Daoy (cell line): ENCODE measurements around the gene FBXO36. TPM values are rescaled to one million over a fixed set of nuclear protein-coding genes. Genes with fewer than 3 reads are reported as not detected.
A peak's percentile ranks its signal among the peaks of the same experiment; 100 is the strongest.
"Not testable (repeated sequence)": the region's sequence is repeated elsewhere in the genome, so short reads cannot be mapped to it uniquely, and the experiment has no call there.

Experiments
- DNase-seq: peaks from one replicate; pipeline ENCODE4 v3.0.0-alpha.2; 2015; ENCODE audit warnings: low read depth
- total RNA-seq: library from RNA; depleted of rRNA; stranded (reverse); fragments of >200 nt; shearing (Covaris generic); gene quantifications from 2 replicates; pipeline ENCODE4 v1.2.3, GENCODE V29; 2014

FBXO36 gene
- total RNA-seq, 1 experiment from 2014 or later = 6.2 TPM

DNA sequence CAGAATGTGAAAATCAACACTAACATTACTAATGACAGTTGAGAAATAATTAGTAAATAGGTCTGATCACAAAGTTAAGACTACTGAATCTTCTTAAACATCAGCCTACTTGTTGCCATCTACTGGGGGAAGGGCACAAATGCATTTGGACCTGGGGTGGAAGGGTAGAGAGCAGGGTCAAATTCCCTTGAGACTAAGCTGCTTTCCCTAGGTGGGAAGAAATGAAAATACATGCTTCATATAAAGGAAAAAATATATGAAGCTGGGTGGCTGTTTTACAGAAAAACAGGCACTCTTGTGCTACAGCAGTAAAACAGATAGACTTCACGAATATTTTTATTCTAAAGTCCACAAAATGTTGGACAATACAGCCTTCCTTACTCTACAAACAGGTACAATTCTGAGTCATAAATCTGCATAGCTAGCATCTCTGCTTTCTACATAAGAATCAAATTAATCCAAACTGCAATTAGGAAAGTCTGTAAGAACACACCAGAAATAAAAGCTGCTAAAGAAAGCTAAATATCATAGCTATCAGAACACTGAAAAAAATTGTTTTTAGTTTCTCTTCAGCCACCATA is 11.4 kb upstream of the FBXO36 start:
- no peak for DNase-seq

DNA sequence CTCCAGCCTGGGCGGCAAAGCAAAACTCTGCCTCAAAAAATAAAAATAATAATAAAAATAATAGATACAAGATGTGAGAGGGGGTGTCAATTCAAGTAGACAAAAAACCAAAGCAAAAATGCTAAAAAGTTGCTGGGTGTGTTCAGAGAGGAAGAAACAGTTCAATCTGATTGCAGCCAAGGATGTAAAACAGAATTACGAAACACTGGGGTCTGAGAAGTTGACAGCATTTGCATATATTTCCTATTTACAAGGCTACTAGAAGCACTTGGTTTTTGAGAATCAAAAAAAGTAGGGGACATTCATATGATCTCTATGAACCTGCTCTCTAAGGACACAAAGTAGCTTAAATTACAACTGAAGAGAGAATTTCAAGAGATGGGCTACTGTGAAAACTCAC is 8.1 kb upstream of the FBXO36 start:
- DNase-seq = no peak

DNA sequence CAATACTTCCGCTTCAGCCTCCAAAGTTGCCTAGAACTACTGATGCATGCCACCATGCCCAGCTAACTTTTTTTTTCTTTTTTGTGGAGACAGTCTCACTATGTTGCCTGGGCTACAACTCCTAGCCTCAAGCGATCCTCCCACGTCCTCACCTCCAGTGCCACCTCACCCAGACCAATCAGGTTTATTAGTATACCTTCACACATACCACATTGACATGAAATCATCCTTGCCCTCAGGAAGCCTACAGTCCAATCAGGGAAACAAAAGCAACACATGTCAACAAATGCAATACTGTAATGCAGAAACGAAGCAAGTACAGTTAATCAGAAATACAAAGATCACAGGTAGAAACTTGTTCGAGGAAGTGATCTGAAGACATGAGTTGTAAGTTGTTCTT is 4.5 kb upstream of the FBXO36 start:
- no peak for DNase-seq

GRCh38 chr2:229920011-229920641 is 2.2 kb upstream of the FBXO36 start:
- no peak for DNase-seq

DNA sequence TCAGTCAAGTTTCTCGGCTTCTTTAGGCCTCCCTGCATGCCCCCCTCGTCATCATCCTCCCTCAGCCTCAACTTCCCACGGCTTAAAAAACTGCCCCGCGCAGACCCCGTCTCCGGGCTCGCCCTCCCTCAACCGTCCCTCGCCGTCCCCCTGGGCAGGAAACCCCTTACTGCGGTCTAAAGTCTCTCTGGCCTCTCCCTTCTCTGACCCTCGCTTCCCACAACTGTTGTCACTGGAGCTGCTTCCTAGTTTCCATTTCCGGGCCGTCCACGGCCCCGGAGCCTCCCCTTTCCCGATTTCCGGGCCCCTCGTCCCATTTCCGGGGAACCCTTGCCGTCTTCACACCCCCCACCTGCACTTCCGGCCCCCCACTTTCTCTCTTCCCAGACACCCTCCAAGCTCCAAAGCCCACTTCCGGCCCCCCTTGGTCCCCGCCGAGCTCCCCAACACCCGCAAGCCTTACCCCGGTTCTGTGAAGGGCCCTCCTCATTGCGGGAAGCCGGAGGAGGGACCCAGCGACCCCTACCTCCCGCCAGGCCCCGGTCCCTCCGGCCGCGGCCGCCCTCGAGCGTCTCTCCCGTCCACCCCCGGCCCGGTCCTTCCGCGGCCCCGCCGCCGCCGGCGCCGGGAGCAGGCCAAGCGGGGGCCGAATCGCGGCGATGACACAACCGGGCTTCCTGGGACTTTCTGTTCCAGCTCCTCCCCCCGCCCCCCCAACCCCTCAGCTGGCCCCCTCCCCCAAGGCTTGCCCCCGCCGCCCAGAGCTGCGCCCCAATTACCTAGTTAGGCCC is 1.0 kb upstream of the FBXO36 start:
- DNase-seq = peak; percentile 67

DNA sequence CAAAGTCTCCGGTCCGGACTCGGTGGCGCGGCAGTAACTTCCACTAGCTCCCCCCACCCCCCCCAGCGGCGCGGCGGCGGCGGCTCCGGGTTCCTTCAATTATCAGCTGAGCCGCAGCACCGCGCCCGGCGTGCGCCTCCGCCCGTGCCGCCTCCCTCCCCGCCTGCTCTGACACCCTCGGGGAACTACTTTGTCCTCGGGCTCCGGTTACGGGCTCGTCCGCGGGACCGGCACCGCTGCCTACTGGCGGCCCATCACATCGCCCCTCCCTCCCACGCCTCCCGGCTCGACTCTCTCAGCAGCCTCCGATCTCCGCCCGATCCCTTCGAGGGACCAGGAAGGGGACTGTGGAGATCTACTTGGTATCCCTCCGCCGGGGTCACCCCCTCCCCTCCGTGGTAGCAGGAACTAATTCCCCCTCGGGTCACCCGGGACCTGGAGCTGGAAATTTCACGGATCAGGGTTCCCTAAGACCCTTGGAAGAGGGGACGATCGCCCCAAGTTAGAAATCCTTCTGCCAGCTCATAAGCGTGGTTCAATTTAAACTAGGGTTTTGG is 333 bp upstream of the FBXO36 start, which contains the start of gene TRIP12:
TRIP12 (minus strand) TSS at position 118 of the 557 bp plus-strand sequence. CDS start 41,930 bp downstream, outside the sequence.
- DNase-seq = peak; percentile 93

DNA sequence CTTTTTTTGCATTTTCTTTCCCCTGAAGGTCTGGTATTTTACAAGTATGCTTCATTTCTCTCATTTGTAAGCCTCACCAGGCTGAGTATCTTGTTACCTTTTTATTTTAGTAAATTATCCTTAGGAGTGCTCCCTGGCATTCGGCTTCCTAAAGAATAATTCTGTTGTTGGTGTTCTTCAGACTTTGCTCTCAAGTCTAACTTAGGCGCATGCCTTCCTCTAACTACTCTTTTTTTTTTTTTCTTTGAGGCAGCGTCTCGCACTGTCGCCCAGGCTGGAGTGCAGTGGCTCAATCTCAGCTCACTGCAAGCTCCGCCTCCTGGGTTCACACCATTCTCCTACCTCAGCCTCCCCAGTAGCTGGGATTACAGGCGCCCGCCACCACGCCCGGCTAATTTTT is 2.2 kb downstream of the FBXO36 start:
- not testable (repeated sequence) for DNase-seq

GRCh38 chr2:229925201-229925600 is 2.9 kb downstream of the FBXO36 start:
- no peak for DNase-seq

DNA sequence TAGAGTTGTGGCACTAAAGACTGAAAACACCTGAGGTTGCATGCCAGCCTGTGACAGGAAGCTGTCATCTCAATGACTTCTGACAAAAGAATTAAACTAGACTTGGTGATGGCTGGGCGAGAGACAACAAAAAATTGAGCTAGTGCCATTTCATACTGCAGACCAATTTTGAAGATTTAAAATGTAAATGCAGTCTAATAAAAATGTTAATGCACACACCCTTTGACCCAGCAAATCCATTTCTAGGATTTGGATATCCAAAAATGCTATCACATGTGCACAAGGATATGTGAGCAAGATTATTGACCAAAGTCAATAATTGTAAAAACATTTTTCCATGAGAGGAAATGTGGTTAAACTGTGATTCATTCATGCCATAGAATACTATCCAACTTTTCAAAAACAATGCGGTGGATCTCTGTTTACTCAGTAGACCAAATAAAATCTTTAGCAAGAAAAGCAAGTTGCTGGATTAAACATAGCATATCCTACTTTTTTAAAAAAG is 5.6 kb downstream of the FBXO36 start:
- DNase-seq = no peak

- DNase-seq = no peak
Measured at GRCh38 chr2:229930656-229931055, 8.4 kb downstream of the FBXO36 start.

DNA sequence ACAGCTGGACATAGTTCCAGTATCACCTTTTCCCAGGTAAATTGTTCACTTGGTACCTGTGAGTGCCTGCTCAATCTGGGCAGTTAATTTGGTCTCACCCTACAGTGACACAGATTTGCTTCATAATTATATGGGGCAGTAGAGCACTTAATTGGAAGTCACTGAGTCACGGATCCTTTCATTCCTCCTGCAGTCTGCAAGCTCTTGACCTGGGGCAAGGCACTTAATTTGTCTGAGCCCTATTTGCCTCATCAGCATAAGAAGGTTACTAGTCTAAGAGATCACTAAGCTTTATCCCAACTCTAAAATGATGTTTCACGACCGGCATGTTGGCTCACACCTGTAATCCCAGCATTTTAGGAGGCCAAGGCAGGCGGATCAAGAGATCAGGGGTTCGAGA is 8.9 kb downstream of the FBXO36 start:
- DNase-seq = no peak

DNA sequence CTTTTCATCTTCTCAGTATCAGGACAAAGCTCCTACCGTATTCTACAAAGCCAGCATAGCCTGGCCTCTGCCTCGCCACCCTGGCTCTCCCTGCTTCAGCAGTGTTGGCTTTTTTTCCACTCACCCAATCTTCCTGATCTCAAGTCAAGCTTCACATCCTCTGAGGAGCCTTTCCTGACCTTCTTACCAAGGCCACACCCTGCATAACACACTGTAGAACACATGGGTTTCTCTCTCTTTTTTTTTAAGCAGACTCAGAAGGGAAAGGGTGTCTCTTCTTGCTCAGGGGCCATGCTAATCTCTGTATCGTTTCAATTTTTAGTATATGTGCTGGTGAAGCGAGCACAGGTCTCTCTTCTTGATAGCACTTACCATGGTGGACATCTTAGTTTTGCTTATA is 15.2 kb downstream of the FBXO36 start:
- no peak for DNase-seq

DNA sequence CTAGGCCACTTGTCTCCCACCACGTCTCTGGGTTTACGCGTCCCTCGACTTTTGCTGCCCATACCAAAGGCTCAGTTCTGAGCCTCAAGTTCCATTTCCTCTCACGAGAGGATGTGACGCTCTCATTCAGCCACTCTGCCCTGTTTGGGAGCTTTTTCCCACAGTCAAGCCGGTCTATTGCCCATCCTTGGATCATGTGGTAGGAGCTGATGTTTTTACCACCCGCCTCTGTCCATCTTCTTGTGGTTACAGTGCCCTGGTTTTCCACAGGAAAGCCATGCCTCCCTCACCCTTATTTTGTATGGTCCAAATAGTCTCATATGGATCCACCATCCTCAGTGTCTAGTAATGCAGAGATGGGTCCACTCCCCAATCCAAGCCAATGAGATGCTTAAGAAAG is 20.4 kb downstream of the FBXO36 start:
- no peak for DNase-seq

- DNase-seq = no peak
Measured at GRCh38 chr2:229943171-229943570, 20.9 kb downstream of the FBXO36 start.

- peak; percentile 4 for DNase-seq
Measured at GRCh38 chr2:229943770-229944449, 21.6 kb downstream of the FBXO36 start.

- no peak for DNase-seq
Measured at GRCh38 chr2:229945975-229946374, 23.7 kb downstream of the FBXO36 start.

DNA sequence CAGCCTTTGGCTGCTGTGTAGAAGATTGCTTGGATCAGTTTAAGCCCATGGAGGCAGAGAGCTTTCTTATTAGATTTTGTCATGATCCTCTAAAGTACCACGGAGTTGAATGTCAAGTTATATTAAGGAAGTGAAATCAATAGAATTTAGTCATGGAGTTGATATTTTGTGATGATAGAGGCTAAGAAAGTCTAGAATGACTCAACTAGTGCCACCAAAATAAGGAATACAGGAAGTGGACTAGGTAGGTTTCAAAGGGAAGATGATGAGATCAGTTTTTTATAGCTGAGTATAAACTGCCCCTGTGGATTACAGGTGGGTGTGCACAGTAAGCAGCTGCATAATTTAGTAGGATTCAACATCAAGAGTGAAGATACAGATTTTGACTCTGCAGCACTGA is 25.2 kb downstream of the FBXO36 start:
- DNase-seq = no peak

DNA sequence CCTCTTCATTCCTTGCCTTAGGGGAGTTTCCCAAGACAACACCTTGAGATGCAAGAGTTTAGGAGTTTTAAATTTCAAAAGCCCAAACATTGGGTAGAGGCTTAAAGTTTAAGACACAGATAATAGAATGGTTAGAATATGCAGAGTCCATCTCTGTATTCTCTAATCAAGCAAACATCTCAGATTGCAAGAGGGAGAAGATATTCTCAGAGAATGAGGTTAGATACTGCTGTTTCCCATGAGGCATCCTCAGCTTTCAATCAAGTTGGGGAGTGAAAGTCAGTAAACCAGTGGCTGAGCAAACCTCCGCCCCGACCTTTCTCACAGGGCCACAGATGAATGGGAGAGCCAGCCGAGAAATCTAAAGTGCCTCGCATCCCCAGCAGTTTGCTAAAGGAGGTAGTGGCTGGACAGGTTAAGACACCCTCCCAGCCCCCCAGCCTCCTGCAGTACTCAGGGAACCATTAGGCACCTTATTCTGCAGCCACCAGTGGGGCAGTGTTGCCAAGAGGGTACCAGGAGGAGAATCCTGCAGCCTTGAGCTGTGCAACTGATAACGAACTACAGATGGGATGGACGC is 30.0 kb downstream of the FBXO36 start:
- no peak for DNase-seq

- no peak for DNase-seq
Measured at GRCh38 chr2:229955663-229956062, 33.4 kb downstream of the FBXO36 start.

- no peak for DNase-seq
Measured at GRCh38 chr2:229956491-229956890, 34.2 kb downstream of the FBXO36 start.

DNA sequence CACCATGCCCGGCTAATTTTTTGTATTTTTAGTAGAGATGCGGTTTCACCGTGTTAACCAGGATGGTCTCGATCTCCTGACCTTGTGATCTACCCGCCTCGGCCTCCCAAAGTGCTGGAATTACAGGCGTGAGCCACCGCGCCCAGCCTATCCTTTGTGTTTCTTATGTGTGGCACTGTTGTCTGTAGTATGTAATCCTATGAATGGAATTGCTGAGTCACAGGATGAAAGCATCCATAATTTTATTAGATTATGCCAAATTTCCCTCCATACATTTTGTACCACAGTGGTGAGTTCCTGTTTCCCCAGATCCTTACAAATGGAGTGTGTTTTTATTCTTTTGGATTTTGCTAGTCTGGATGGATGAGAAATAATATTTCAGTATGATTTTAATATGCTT is 41.3 kb downstream of the FBXO36 start:
- DNase-seq = not testable (repeated sequence)

DNA sequence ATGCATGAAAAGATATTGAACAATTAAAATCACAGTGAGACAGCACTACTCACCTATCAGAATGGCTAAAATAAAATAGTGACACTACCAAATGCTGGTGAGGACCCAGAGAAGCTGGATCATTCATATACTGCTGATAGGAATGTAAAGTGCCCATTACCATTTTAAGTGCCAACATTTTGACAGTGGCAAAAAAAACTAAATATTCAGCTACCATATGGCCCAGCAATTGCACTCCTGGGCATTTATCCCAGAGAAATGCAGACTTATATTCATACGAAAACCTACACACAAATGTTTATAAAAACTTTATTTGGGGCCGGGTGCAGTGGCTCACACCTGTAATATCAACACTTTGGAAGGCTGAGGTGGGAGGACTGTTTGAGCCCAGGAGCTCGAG is 47.6 kb downstream of the FBXO36 start:
- DNase-seq = no peak
